HCT116 (cell line): ENCODE results near the gene MUC5B. TPM values are rescaled to one million over a fixed set of nuclear protein-coding genes. Genes with fewer than 3 reads are reported as not detected.

Experiments
- ATAC-seq: fragments of 200-7000 bp; cut with Tn5 transposase; 2 replicates; pipeline ENCODE4 v1.9.1; 2020; ENCODE audit warnings: mild to moderate bottlenecking, moderate library complexity
- BruUV-seq: library from RNA; stranded (reverse); fragments of 400-500 nt; replicated peaks from 2 replicates; lab custom pipeline; 2021; lab: Mats Ljungman, UMichigan
- CTCF ChIA-PET: fragments of 300-600 bp; sonication (Branson Sonifier 250); formaldehyde crosslinking; loops from one replicate; lab custom pipeline; 2021; ENCODE audit warnings: antibody characterized with exemption; lab: Charles Lee
- POLR2A ChIA-PET: fragments of 300-600, 350-600 bp; sonication (Branson Sonifier 250); formaldehyde crosslinking; loops from one replicate; lab custom pipeline; 2021; ENCODE audit warnings: antibody characterized with exemption; lab: Charles Lee
- RAD21 ChIA-PET, 2 experiments: fragments of 300-600 bp; sonication (Branson Sonifier 250); formaldehyde crosslinking; loops; one replicate each; lab custom pipeline; 2023; ENCODE audit warnings: low total read pairs in 2 of 2; ENCODE audit not compliant: uncharacterized antibody in 2 of 2, unreplicated experiment in 2 of 2, low non-redundant PET in 1 of 2; lab: Charles Lee
- DNase-seq: peaks from one replicate; pipeline ENCODE4 v3.0.0-alpha.2; 2010; ENCODE audit warnings: low read depth, low spot score
- H2AFZ ChIP-seq: fragments of 200-600 bp; shearing (Covaris generic), sonication (generic); 2 replicates; pipeline ENCODE4 v1.6.1; 2017; ENCODE audit warnings: low read depth, mixed run types, mixed read lengths, antibody characterized with exemption, low read length; ENCODE audit not compliant: poor library complexity, severe bottlenecking
- H3K27ac ChIP-seq: 2 replicates; pipeline ENCODE4 v1.5.1; 2012; ENCODE audit warnings: low read depth, low read length
- H3K27me3 ChIP-seq: fragments of 200-600 bp; sonication (generic); 2 replicates; pipeline ENCODE4 v1.6.1; 2016; ENCODE audit warnings: mixed run types, low read length, mixed read lengths; ENCODE audit not compliant: insufficient read depth
- H3K36me3 ChIP-seq, 2 experiments: fragments of 200-500 bp in 1 of 2; fragments of 200-600 bp in 1 of 2; sonication (Bioruptor generic) in 1 of 2; sonication (generic) in 1 of 2; 2 replicates each; pipeline versions ENCODE4 v1.5.1 to v1.6.1; 2014 to 2016; ENCODE audit warnings: low read length in 2 of 2, inconsistent platforms in 1 of 2, mixed read lengths in 1 of 2, mixed run types in 1 of 2; ENCODE audit not compliant: insufficient read depth in 2 of 2, control insufficient read depth in 1 of 2
- H3K4me1 ChIP-seq, 2 experiments: fragments of 200-600 bp in 1 of 2; sonication (generic) in 1 of 2; 2 replicates each; pipeline versions ENCODE4 v1.5.1 to v1.6.1; 2012 to 2017; ENCODE audit warnings: low read length in 2 of 2, inconsistent platforms in 1 of 2, mild to moderate bottlenecking in 1 of 2, mixed read lengths in 1 of 2, mixed run types in 1 of 2, moderate library complexity in 1 of 2; ENCODE audit not compliant: insufficient read depth in 2 of 2, control insufficient read depth in 1 of 2
- H3K4me2 ChIP-seq: fragments of 200-600 bp; sonication (generic); 2 replicates; pipeline ENCODE4 v1.6.1; 2017; ENCODE audit warnings: mixed run types, low read length, mixed read lengths
- H3K4me3 ChIP-seq, 2 experiments: fragments of 200-600 bp in 1 of 2; sonication (generic) in 1 of 2; replicated peaks in 1 of 2; 2 replicates each; pipeline ENCODE4 v1.5.1; 2011 to 2016; ENCODE audit warnings: low read length in 2 of 2, control low read depth in 1 of 2, low read depth in 1 of 2, mild to moderate bottlenecking in 1 of 2, mixed read lengths in 1 of 2, mixed run types in 1 of 2
- H3K79me2 ChIP-seq: fragments of 200-600 bp; sonication (generic); 2 replicates; pipeline ENCODE4 v1.6.1; 2017; ENCODE audit warnings: mild to moderate bottlenecking, mixed run types, low read length, moderate library complexity, mixed read lengths; ENCODE audit not compliant: insufficient read depth
- H3K9ac ChIP-seq: fragments of 200-600 bp; sonication (generic); 2 replicates; pipeline ENCODE4 v1.6.1; 2016; ENCODE audit warnings: low read length, mixed read lengths
- H3K9me2 ChIP-seq: fragments of 200-600 bp; sonication (generic), shearing (Covaris generic); 2 replicates; pipeline ENCODE4 v1.6.1; 2017; ENCODE audit warnings: mixed run types, mild to moderate bottlenecking, moderate library complexity; ENCODE audit not compliant: insufficient read depth
- H3K9me3 ChIP-seq, 2 experiments: fragments of 200-500 bp in 1 of 2; fragments of 200-600 bp in 1 of 2; sonication (Bioruptor generic) in 1 of 2; sonication (generic) in 1 of 2; 2 replicates each; pipeline ENCODE4 v1.6.1; 2014 to 2017; ENCODE audit warnings: low read length in 2 of 2, mixed read lengths in 2 of 2, inconsistent platforms in 1 of 2, low read depth in 1 of 2, mild to moderate bottlenecking in 1 of 2, mixed run types in 1 of 2, moderate library complexity in 1 of 2; ENCODE audit not compliant: control insufficient read depth in 1 of 2, insufficient read depth in 1 of 2
- H4K20me1 ChIP-seq: fragments of 200-600 bp; sonication (generic), shearing (Covaris generic); 2 replicates; pipeline ENCODE4 v1.6.1; 2017; ENCODE audit warnings: mixed run types, mild to moderate bottlenecking, moderate library complexity; ENCODE audit not compliant: insufficient read depth
- ATF3 ChIP-seq: IDR thresholded peaks from 2 replicates; pipeline ENCODE4 v1.6.1; 2012
- CBX3 ChIP-seq: IDR thresholded peaks from 2 replicates; pipeline ENCODE4 v1.6.1; 2012; ENCODE audit warnings: low read depth
- CEBPB ChIP-seq: IDR thresholded peaks from 2 replicates; pipeline ENCODE4 v1.6.1; 2012; ENCODE audit warnings: low read depth
- CTCF ChIP-seq, 3 experiments: fragments of 200-600 bp in 1 of 3; sonication (generic) in 1 of 3; IDR thresholded peaks in 2 of 3; conservative IDR thresholded peaks in 1 of 3; 2 replicates each; pipeline ENCODE4 v1.5.1; 2012 to 2017; ENCODE audit warnings: low read depth in 2 of 3, low read length in 2 of 3, antibody characterized with exemption in 1 of 3, borderline replicate concordance in 1 of 3, control low read depth in 1 of 3, mild to moderate bottlenecking in 1 of 3, mixed read lengths in 1 of 3, mixed run types in 1 of 3, moderate library complexity in 1 of 3; ENCODE audit not compliant: insufficient read depth in 1 of 3
- EGR1 ChIP-seq: IDR thresholded peaks from 2 replicates; pipeline ENCODE4 v1.6.1; 2012; ENCODE audit warnings: low read depth
- EZH2 ChIP-seq: fragments of 200-600 bp; sonication (generic); IDR thresholded peaks from 2 replicates; pipeline ENCODE4 v1.6.1; 2017; ENCODE audit warnings: antibody characterized with exemption, mixed run types
- EZH2phosphoT487 ChIP-seq: fragments of 200-600 bp; IDR thresholded peaks from 2 replicates; pipeline ENCODE4 v1.6.1; 2018; ENCODE audit warnings: antibody characterized with exemption, borderline replicate concordance
- JUND ChIP-seq: IDR thresholded peaks from 2 replicates; pipeline ENCODE4 v1.6.1; 2012
- MAX ChIP-seq: IDR thresholded peaks from 2 replicates; pipeline ENCODE4 v1.6.1; 2012
- SIN3A ChIP-seq: IDR thresholded peaks from 2 replicates; pipeline ENCODE4 v1.6.1; 2012; ENCODE audit warnings: low read depth
- SP1 ChIP-seq: IDR thresholded peaks from 2 replicates; pipeline ENCODE4 v1.6.1; 2012; ENCODE audit warnings: low read depth
- SRF ChIP-seq: IDR thresholded peaks from 2 replicates; pipeline ENCODE4 v1.6.1; 2012; ENCODE audit warnings: low read depth
- TCF7L2 ChIP-seq: IDR thresholded peaks from 2 replicates; pipeline ENCODE4 v1.7.0; 2011; ENCODE audit warnings: borderline replicate concordance, inconsistent platforms; ENCODE audit not compliant: insufficient read depth, insufficient read length; ENCODE audit errors: extremely low read depth
- ZFX ChIP-seq: fragments of 450-650 bp; IDR thresholded peaks from 2 replicates; pipeline ENCODE4 v1.6.1; 2017
- ZNF274 ChIP-seq: fragments of 200-500 bp; sonication (Bioruptor generic); IDR thresholded peaks from 2 replicates; pipeline ENCODE4 v1.6.1; 2014; ENCODE audit warnings: mild to moderate bottlenecking, low read depth, low read length, inconsistent platforms
- intact Hi-C: fragments of 100-400 bp; cut with micrococcal nuclease; formaldehyde crosslinking; loops from 2 replicates; pipeline ENCODE4 v1.10.0; 2022
- total RNA-seq: library from RNA; stranded (reverse); gene quantifications from one replicate; pipeline ENCODE4 v1.2.1, GENCODE V29; 2021; ENCODE audit not compliant: unreplicated experiment

Gene MUC5B
- total RNA-seq, 1 experiment from 2014 or later = 1.5 TPM

GRCh38 chr11:1261241-1262071 is 38.6 kb downstream of the MUC5B start:
- no peaks in the 10 kb centered on the region for H3K9me2 ChIP-seq
- H3K36me3 ChIP-seq = no peaks in the 10 kb centered on the region
- ATAC-seq = no peak
- peak overlapping the region; percentile 80 for H3K9ac ChIP-seq
- no peaks in the 10 kb centered on the region for H3K79me2 ChIP-seq
- ChIA-PET RAD21 (no interaction called here), CTCF (interaction anchor here (1.2 kb wide), 1 partner anchor 8 kb away, joined by 3 read pairs; no protein-coding TSS in a partner anchor), POLR2A (no interaction called here)
- no peak overlapping the region for H2AFZ ChIP-seq
- peaks cover 0 to 3% of the 10 kb centered on the region in 2 experiments; a peak in 1 of 4 replicates for H3K9me3 ChIP-seq
- no peak for TF ChIP-seq EGR1
- H3K4me2 ChIP-seq = peak overlapping the region; percentile 94
- H3K4me1 ChIP-seq = peaks cover 13 to 32% of the 10 kb centered on the region in 2 experiments; a peak in 3 of 4 replicates
- no TSS peak for BruUV-seq
- no peaks in the 10 kb centered on the region for H4K20me1 ChIP-seq
- intact Hi-C loops = loop anchor here (5.0 kb wide), 1 partner anchor 46 kb away; the partner anchor contains the start of gene TOLLIP
- peak overlapping the region; percentile 65; the same call in 1 of the 2 replicates for H3K27ac ChIP-seq
- H3K27me3 ChIP-seq = no peaks in the 10 kb centered on the region
- DNase-seq = no peak
- peak overlapping the region; percentile 52 to 65 for H3K4me3 ChIP-seq

GRCh38 chr11:1262172-1263006 is 39.5 kb downstream of the MUC5B start:
- ChIA-PET CTCF (interaction anchor here (1.2 kb wide), 1 partner anchor 9 kb away, joined by 3 read pairs; no protein-coding TSS in a partner anchor), POLR2A (interaction anchor here (0.9 to 1.0 kb wide), 3 partner anchors 59 to 120 kb away, joined by 3 read pairs; no protein-coding TSS in a partner anchor), RAD21 (no interaction called here)
- no peaks in the 10 kb centered on the region for H3K9me2 ChIP-seq
- H3K4me3 ChIP-seq = peak overlapping the region; percentile 52 to 65
- H3K27ac ChIP-seq = peak overlapping the region; percentile 65
- no peaks in the 10 kb centered on the region for H3K79me2 ChIP-seq
- intact Hi-C loops = loop anchor here (5.0 kb wide), 1 partner anchor 45 kb away; the partner anchor contains the start of gene TOLLIP
- TSS peak; percentile 86 for BruUV-seq
- H3K9ac ChIP-seq = peak overlapping the region; percentile 80
- ATAC-seq = peak; percentile 85
- peak overlapping the region; percentile 94 for H3K4me2 ChIP-seq
- DNase-seq = peak; percentile 83
- no peaks in the 10 kb centered on the region for H4K20me1 ChIP-seq
- peaks cover 0 to 3% of the 10 kb centered on the region in 2 experiments; a peak in 1 of 4 replicates for H3K9me3 ChIP-seq
- no peaks in the 10 kb centered on the region for H3K36me3 ChIP-seq
- peaks cover 13 to 32% of the 10 kb centered on the region in 2 experiments; a peak in 3 of 4 replicates for H3K4me1 ChIP-seq
- H3K27me3 ChIP-seq = no peaks in the 10 kb centered on the region
- H2AFZ ChIP-seq = no peak overlapping the region
- TF ChIP-seq CEBPB (no peak), ZFX (peak; percentile 49; the same call in 1 of the 2 replicates), EZH2phosphoT487 (no peak), CTCF (IDR thresholded peaks at IDR 0.05 in 2 of 3, conservative IDR thresholded peaks at IDR 0.05 in 1 of 3; ENCODE audit: borderline replicate concordance in 1 of 3, insufficient read depth in 1 of 3, low read depth in 2 of 3, low read length in 2 of 3) (no peak), EGR1 (no peak), MAX (peak; percentile 87; the same call in 1 of the 2 replicates), SP1 (no peak; the same call in none of the 2 replicates), JUND (no peak), ATF3 (no peak), SIN3A (no peak), EZH2 (no peak), ZNF274 (no peak), SRF (no peak), TCF7L2 (no peak), CBX3 (no peak)
